CD4-positive, alpha-beta T cell (primary cell): Measurements from ENCODE around the gene SRSF11. TPM values are rescaled to one million over a fixed set of nuclear protein-coding genes. Genes with fewer than 3 reads are reported as not detected.
"Not testable (repeated sequence)": the region's sequence is repeated elsewhere in the genome, so short reads cannot be mapped to it uniquely, and the experiment has no call there.

Experiments used
- ATAC-seq: fragments of 200-7000 bp; cut with Tn5 transposase; one replicate; pipeline ENCODE4 v1.10.0; 2022; ENCODE audit warnings: mild to moderate bottlenecking; ENCODE audit not compliant: poor library complexity
- CTCF ChIA-PET: fragments of 350-600 bp; sonication (Branson Sonifier 250); formaldehyde crosslinking; loops from one replicate; lab custom pipeline; 2021; ENCODE audit warnings: antibody characterized with exemption, inconsistent platforms; lab: Charles Lee
- POLR2A ChIA-PET: fragments of 350-600 bp; sonication (Branson Sonifier 250); formaldehyde crosslinking; loops from one replicate; lab custom pipeline; 2021; ENCODE audit warnings: antibody characterized with exemption, inconsistent platforms; lab: Charles Lee
- DNase-seq, 14 experiments: peaks; one replicate each; pipeline ENCODE4 v3.0.0-alpha.2; 2013 to 2020; ENCODE audit warnings: mixed read lengths in 2 of 14
- H3K27ac ChIP-seq, 2 donors: one replicate each; pipeline versions ENCODE4 v1.5.1 to v1.7.0; 2013; ENCODE audit warnings: low read length in 2 of 2, low read depth in 1 of 2, mild to moderate bottlenecking in 1 of 2
- H3K27me3 ChIP-seq, 2 experiments: 1 replicate in 1 of 2; 2 replicates in 1 of 2; pipeline versions ENCODE4 v1.6.1 to v1.7.0; 2013; ENCODE audit warnings: low read length in 2 of 2, control low read depth in 1 of 2, mild to moderate bottlenecking in 1 of 2, moderate library complexity in 1 of 2; ENCODE audit not compliant: insufficient read depth in 2 of 2, control insufficient read depth in 1 of 2
- H3K36me3 ChIP-seq: one replicate; pipeline ENCODE4 v1.6.1; 2013; ENCODE audit warnings: low read length, control low read depth; ENCODE audit not compliant: insufficient read depth
- H3K4me1 ChIP-seq: one replicate; pipeline ENCODE4 v1.6.1; 2013; ENCODE audit warnings: low read length, control low read depth; ENCODE audit not compliant: insufficient read depth
- H3K4me3 ChIP-seq: one replicate; pipeline ENCODE4 v1.5.1; 2013; ENCODE audit warnings: mild to moderate bottlenecking, low read length, moderate library complexity
- H3K9me3 ChIP-seq, 2 experiments: 1 replicate in 1 of 2; 2 replicates in 1 of 2; pipeline versions ENCODE4 v1.6.1 to v1.7.0; 2013; ENCODE audit warnings: low read length in 2 of 2, mild to moderate bottlenecking in 2 of 2, control low read depth in 1 of 2, moderate library complexity in 1 of 2; ENCODE audit not compliant: control insufficient read depth in 1 of 2, insufficient read depth in 1 of 2
- H3K27ac Mint-ChIP-seq: one replicate; pipeline ENCODE4 v1.8.0; 2020; ENCODE audit warnings: mixed read lengths
- H3K27me3 Mint-ChIP-seq: one replicate; pipeline ENCODE4 v1.8.0; 2021; ENCODE audit warnings: mixed read lengths
- H3K36me3 Mint-ChIP-seq: one replicate; pipeline ENCODE4 v1.8.0; 2021; ENCODE audit warnings: low read depth, mixed read lengths
- H3K4me1 Mint-ChIP-seq: one replicate; pipeline ENCODE4 v1.8.0; 2021; ENCODE audit warnings: low read depth, mixed read lengths
- H3K4me3 Mint-ChIP-seq: one replicate; pipeline ENCODE4 v1.8.0; 2020; ENCODE audit warnings: mild to moderate bottlenecking, mixed read lengths
- H3K9me3 Mint-ChIP-seq: one replicate; pipeline ENCODE4 v1.8.0; 2020; ENCODE audit warnings: mixed read lengths
- intact Hi-C, 2 experiments: fragments of 100-400 bp; cut with DNase I in 1 of 2; cut with micrococcal nuclease in 1 of 2; formaldehyde crosslinking; loops; one replicate each; pipeline versions ENCODE4 v1.15.1 to v1.9.0; 2023 to 2025; cut with DNase I, micrococcal nuclease
- total RNA-seq, 174 experiments: library from RNA in 2 of 174; stranded (reverse) in 2 of 174; gene quantifications; one replicate each; pipeline ENCODE4 v1.2.3 and lab custom pipeline; 2021 to 2026
- TF ChIP-seq, protein P1 (sequence below): fragments of 200-600 bp; IDR thresholded peaks from one replicate; pipeline ENCODE4 v1.8.0; 2022; ENCODE audit warnings: antibody characterized with exemption, mild to moderate bottlenecking

SRSF11 gene
- total RNA-seq, 2 experiments from 2014 or later = 454 to 459 TPM

DNA sequence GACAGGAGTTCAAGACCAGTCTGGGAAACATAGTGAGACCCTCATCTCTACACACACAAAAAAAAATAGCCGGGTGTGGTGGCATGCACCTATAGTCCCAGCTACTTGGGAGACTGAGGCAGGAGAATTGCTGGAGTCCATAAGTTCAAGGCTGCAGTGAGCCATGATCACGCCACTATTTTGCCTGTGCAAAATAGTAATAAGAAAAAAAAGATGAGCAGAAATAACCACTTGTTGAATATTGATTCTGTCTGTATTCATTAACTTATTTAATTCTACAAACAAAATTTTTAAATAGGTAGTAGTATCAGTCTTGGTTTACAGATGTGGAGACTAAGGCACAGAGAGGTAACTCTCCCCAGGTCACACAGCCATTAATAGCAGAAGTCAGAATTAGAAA, 32.7 kb upstream of the SRSF11 start:
- Mint-ChIP-seq H3K36me3 (peaks cover 39% of the 10 kb centered on the region), H3K27me3 (no peaks in the 10 kb centered on the region), H3K27ac (no peak overlapping the region), H3K9me3 (no peaks in the 10 kb centered on the region), H3K4me1 (peaks cover 41% of the 10 kb centered on the region), H3K4me3 (no peak overlapping the region)
- H3K27me3 ChIP-seq = no peaks in the 10 kb centered on the region
- intact Hi-C loops = no loop called here
- CTCF ChIA-PET = no interaction called here
- no peak overlapping the region for H3K4me3 ChIP-seq
- TF ChIP-seq, protein P1, sequence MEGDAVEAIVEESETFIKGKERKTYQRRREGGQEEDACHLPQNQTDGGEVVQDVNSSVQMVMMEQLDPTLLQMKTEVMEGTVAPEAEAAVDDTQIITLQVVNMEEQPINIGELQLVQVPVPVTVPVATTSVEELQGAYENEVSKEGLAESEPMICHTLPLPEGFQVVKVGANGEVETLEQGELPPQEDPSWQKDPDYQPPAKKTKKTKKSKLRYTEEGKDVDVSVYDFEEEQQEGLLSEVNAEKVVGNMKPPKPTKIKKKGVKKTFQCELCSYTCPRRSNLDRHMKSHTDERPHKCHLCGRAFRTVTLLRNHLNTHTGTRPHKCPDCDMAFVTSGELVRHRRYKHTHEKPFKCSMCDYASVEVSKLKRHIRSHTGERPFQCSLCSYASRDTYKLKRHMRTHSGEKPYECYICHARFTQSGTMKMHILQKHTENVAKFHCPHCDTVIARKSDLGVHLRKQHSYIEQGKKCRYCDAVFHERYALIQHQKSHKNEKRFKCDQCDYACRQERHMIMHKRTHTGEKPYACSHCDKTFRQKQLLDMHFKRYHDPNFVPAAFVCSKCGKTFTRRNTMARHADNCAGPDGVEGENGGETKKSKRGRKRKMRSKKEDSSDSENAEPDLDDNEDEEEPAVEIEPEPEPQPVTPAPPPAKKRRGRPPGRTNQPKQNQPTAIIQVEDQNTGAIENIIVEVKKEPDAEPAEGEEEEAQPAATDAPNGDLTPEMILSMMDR = no peak
- H3K27ac ChIP-seq = no peak overlapping the region
- H3K36me3 ChIP-seq = peaks cover 6% of the 10 kb centered on the region
- DNase-seq (no peak), ATAC-seq (no peak)
- POLR2A ChIA-PET = no interaction called here
- no peaks in the 10 kb centered on the region for H3K9me3 ChIP-seq
- H3K4me1 ChIP-seq = no peaks in the 10 kb centered on the region

DNA sequence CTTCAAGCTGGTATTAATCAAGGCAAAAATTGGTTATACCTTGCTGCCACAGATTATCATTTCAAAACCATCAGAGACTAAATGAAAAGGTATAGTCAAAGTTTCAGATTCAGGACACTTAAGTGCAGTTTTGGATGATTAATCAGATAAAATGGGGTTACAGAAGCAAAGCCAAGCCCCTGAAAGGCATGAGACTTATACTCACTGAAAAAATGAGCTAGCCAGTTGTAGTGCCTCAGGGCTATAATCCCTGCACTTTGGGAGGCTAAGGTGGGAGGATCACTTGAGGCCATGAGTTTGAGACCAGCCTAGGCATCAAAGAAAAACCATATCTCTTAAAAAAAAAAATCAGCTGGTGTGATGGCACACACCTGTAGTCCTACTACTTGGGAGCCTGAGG, 31.0 kb upstream of the SRSF11 start:
- Mint-ChIP-seq H3K4me1 (peaks cover 50% of the 10 kb centered on the region), H3K9me3 (no peaks in the 10 kb centered on the region), H3K27ac (no peak overlapping the region), H3K36me3 (peaks cover 28% of the 10 kb centered on the region), H3K4me3 (no peak overlapping the region), H3K27me3 (no peaks in the 10 kb centered on the region)
- POLR2A ChIA-PET = interaction anchor here (0.7 to 1.0 kb wide), 3 partner anchors 31 to 129 kb away, joined by 3 to 5 read pairs (median 3); partner anchors contain the start of gene SRSF11
- ATAC-seq (no peak), DNase-seq (no peak)
- no peaks in the 10 kb centered on the region for H3K9me3 ChIP-seq
- TF ChIP-seq, protein P1 = no peak
- H3K4me3 ChIP-seq = no peak overlapping the region
- no peaks in the 10 kb centered on the region for H3K4me1 ChIP-seq
- no peak overlapping the region for H3K27ac ChIP-seq
- H3K27me3 ChIP-seq = no peaks in the 10 kb centered on the region
- peaks cover 2% of the 10 kb centered on the region for H3K36me3 ChIP-seq
- CTCF ChIA-PET = no interaction called here
- intact Hi-C loops = no loop called here

DNA sequence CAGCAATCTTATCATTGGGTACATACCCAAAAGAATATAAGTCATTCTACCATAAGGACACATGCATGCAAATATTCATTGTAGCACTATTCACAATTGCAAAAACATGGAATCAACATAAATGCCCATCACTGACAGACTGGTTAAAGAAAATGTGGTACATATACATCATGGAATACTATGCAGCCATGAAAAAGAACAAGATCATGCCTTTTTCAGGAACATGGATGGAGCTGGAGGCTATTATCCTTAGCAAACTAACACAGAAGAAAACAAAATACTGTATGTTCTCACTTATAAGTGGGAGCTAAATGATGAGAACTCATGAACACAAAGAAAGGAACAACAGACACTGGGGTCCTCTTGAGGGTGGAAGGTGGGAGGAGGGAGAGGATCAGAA, 28.7 kb upstream of the SRSF11 start:
- POLR2A ChIA-PET = interaction anchor here (1.0 kb wide), 1 partner anchor 28 kb away, joined by 3 read pairs; no protein-coding TSS in a partner anchor
- H3K27me3 ChIP-seq, H3K4me3 Mint-ChIP-seq, H3K27ac ChIP-seq, DNase-seq, H3K4me3 ChIP-seq, H3K36me3 ChIP-seq, H3K27me3 Mint-ChIP-seq, H3K9me3 ChIP-seq, H3K27ac Mint-ChIP-seq, CTCF ChIA-PET, H3K4me1 ChIP-seq, H3K9me3 Mint-ChIP-seq, intact Hi-C loops, ATAC-seq: not testable (repeated sequence)
- Mint-ChIP-seq H3K4me1 (peaks cover 58% of the 10 kb centered on the region), H3K36me3 (peaks cover 18% of the 10 kb centered on the region)

DNA sequence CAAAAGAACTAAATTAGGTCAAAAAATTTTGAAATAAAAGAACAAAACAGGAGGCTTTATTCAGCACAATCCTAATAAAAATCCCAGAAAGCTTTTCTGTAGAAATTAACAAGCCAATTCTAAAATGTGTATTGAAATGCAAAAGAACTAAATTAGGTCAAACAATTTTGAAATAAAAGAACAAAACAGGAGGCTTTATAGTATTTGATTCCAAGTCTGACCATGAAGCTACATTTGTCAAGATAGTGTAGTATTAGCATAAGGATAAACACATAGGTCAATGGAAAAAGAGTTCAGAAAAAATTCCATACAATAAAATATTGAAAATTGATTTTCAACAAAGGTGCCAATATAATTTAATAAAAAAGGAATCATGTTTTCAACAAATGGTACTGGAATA, 26.6 kb upstream of the SRSF11 start:
- intact Hi-C loops = no loop called here
- TF ChIP-seq, protein P1 = no peak
- Mint-ChIP-seq H3K4me3 (no peak overlapping the region), H3K9me3 (no peaks in the 10 kb centered on the region), H3K27me3 (no peaks in the 10 kb centered on the region), H3K36me3 (peaks cover 7% of the 10 kb centered on the region), H3K4me1 (peaks cover 48% of the 10 kb centered on the region), H3K27ac (no peak overlapping the region)
- Histone ChIP-seq H3K4me1 (no peaks in the 10 kb centered on the region), H3K9me3 (no peaks in the 10 kb centered on the region), H3K27me3 (no peaks in the 10 kb centered on the region), H3K36me3 (no peaks in the 10 kb centered on the region), H3K4me3 (no peak overlapping the region), H3K27ac (no peak overlapping the region)
- POLR2A ChIA-PET = no interaction called here
- ATAC-seq = no peak
- no peak for DNase-seq
- CTCF ChIA-PET = no interaction called here
